Measurements from ENCODE around the gene CRB2.

DNA sequence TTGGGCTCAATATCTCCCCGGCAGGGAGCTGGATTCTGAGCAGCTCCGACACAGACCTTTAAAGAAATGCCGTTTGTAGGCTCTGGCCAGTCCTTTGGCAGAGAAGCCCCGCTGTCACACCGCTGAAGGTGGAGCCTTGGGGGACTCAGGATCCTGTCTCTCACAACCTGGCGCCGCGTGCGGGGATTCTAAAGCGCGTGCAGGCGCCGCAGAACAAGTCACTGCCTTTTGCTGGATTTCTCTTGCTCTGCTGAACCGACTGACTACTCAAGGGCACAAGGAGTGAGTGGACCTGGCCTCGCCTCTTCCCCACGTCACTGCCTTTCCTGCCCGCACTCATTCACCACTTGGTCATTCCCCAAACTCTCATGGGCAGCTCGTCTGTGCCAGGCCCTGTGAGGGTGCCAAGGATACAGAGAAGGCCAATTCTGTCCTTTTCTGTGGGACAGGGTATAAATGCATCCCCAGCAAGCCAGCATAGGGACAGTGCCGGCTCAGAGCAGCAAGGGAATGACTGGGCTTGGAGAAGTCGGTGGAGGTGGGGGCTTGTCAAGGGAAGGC, 69.3 kb downstream of the CRB2 start:
- TF ChIP-seq, protein P1, sequence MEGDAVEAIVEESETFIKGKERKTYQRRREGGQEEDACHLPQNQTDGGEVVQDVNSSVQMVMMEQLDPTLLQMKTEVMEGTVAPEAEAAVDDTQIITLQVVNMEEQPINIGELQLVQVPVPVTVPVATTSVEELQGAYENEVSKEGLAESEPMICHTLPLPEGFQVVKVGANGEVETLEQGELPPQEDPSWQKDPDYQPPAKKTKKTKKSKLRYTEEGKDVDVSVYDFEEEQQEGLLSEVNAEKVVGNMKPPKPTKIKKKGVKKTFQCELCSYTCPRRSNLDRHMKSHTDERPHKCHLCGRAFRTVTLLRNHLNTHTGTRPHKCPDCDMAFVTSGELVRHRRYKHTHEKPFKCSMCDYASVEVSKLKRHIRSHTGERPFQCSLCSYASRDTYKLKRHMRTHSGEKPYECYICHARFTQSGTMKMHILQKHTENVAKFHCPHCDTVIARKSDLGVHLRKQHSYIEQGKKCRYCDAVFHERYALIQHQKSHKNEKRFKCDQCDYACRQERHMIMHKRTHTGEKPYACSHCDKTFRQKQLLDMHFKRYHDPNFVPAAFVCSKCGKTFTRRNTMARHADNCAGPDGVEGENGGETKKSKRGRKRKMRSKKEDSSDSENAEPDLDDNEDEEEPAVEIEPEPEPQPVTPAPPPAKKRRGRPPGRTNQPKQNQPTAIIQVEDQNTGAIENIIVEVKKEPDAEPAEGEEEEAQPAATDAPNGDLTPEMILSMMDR (IDR thresholded peaks at IDR 0.05 in 2 of 3, conservative IDR thresholded peaks at IDR 0.05 in 1 of 3; ENCODE audit: borderline replicate concordance in 1 of 3, insufficient read depth in 1 of 3, low read depth in 2 of 3, low read length in 2 of 3), result no peak
- no peak for TF ChIP-seq EZH2 (IDR thresholded peaks at IDR 0.05)
- TF ChIP-seq POLR2A (IDR thresholded peaks at IDR 0.05; ENCODE audit: borderline replicate concordance, extremely low read depth, insufficient read depth, insufficient read length), result no peak
- TF ChIP-seq EGR1 (IDR thresholded peaks at IDR 0.05; ENCODE audit: low read depth), result no peak
